ENCODE measurements around the gene AGT.

GRCh38 chr1:230708631-230709580 lies 5.0 kb downstream of the AGT start:
- TF ChIP-seq CTCF (IDR thresholded peaks at IDR 0.05 in 2 of 3, conservative IDR thresholded peaks at IDR 0.05 in 1 of 3; ENCODE audit: borderline replicate concordance in 1 of 3, insufficient read depth in 1 of 3, low read depth in 2 of 3, low read length in 2 of 3) (no peak), EZH2 (IDR thresholded peaks at IDR 0.05) (no peak), SP1 (IDR thresholded peaks at IDR 0.05; ENCODE audit: low read depth) (no peak), CEBPB (IDR thresholded peaks at IDR 0.05; ENCODE audit: low read depth) (no peak; the same call in 1 of the 2 replicates), CBX3 (IDR thresholded peaks at IDR 0.05; ENCODE audit: low read depth) (no peak), YY1 (IDR thresholded peaks at IDR 0.05; ENCODE audit: extremely low read depth, insufficient replicate concordance, low read depth, low read length) (no peak), ZNF274 (IDR thresholded peaks at IDR 0.05; ENCODE audit: low read depth, low read length) (no peak), EZH2phosphoT487 (IDR thresholded peaks at IDR 0.05; ENCODE audit: borderline replicate concordance) (no peak), POLR2A (IDR thresholded peaks at IDR 0.05; ENCODE audit: borderline replicate concordance, extremely low read depth, insufficient read depth, insufficient read length) (no peak), RAD21 (IDR thresholded peaks at IDR 0.05; ENCODE audit: low read depth) (no peak), SRF (IDR thresholded peaks at IDR 0.05; ENCODE audit: low read depth) (no peak)
- TF ChIP-seq, protein P1, sequence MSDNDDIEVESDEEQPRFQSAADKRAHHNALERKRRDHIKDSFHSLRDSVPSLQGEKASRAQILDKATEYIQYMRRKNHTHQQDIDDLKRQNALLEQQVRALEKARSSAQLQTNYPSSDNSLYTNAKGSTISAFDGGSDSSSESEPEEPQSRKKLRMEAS (IDR thresholded peaks at IDR 0.05) = no peak
